Activated T-helper 2 cell treated with anti-CD3 and anti-CD28 coated beads, Interferon-gamma antibody, Interleukin-2, Interleukin-4, amounts not matched to agents 10 μg/mL and 5 μg/mL and 100 μg/mL, durations not matched to agents 14 hours and 24 hours and 36 hours (primary cell): ENCODE data around the gene GHRL. TPM values are rescaled to one million over a fixed set of nuclear protein-coding genes. Genes with fewer than 3 reads are reported as not detected.

Source experiments
- DNase-seq: peaks from one replicate; pipeline ENCODE4 v3.0.0; 2021; ENCODE audit warnings: low spot score
- H3K27ac Mint-ChIP-seq: one replicate; pipeline ENCODE4 v1.8.0; 2021; ENCODE audit warnings: mixed read lengths
- H3K27me3 Mint-ChIP-seq: one replicate; pipeline ENCODE4 v1.8.0; 2021; ENCODE audit warnings: low read depth, mixed read lengths
- H3K36me3 Mint-ChIP-seq: one replicate; pipeline ENCODE4 v1.8.0; 2021; ENCODE audit warnings: low read depth, mixed read lengths
- H3K4me1 Mint-ChIP-seq: one replicate; pipeline ENCODE4 v1.8.0; 2021; ENCODE audit warnings: low read depth, mixed read lengths
- H3K4me3 Mint-ChIP-seq: one replicate; pipeline ENCODE4 v1.8.0; 2021; ENCODE audit warnings: low read depth, mild to moderate bottlenecking, moderate library complexity, mixed read lengths
- H3K9me3 Mint-ChIP-seq: one replicate; pipeline ENCODE4 v1.8.0; 2021; ENCODE audit warnings: mixed read lengths
- intact Hi-C: fragments of 100-400 bp; cut with micrococcal nuclease; formaldehyde crosslinking; loops from one replicate; pipeline ENCODE4 v1.15.1; 2023
- total RNA-seq: library from RNA; stranded (reverse); gene quantifications from 2 replicates; pipeline ENCODE4 v1.2.3, GENCODE V29; 2022

The GHRL gene
- total RNA-seq, 1 donor from 2014 or later: 0.98 TPM

DNA sequence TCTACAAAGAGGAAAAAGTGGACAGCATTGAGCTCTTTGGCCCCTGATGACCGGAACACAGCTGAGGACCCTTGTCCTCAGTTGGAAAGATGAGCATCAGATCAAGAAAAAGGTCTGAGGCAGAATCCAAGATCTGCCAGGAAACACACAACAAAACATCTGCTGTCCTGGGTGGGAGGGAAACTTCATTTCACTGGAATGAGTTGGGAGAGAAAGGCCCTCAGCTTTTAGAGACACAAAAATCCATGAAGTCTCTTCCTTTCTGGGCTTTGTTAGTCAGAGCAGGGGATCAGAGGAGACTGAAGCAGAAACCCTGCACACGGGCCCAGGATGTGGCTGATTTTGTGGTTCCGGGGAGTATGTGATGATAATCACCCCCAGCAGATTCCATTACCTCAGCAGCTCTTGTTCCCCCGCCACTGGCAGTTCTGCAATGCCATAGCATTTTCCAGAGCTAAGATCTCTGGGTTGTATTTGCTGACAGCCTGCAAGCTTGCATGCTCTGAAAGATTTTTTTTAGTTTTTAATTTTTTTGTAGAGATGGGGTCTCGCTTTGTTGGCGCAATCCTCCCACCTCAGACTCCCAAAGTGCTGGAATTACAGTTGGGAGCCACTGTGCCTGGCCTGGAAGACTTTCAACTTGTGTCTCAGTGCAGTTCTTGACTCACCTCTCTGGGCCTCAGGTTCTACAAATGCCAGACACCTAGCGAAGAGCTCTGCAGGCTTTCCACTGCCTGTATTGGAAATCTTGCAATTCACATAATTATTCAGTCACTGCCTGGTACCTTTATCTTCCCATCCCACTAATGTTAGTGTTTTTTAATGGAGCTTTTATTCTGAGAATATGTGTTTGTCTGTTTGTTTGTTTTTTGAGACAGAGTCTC, 50.3 kb downstream of the GHRL start:
- H3K4me3 Mint-ChIP-seq: peak overlapping the region; percentile 55
- peaks cover 53% of the 10 kb centered on the region for H3K4me1 Mint-ChIP-seq
- no peaks in the 10 kb centered on the region for H3K27me3 Mint-ChIP-seq
- intact Hi-C loops: loop anchor here (1.0 to 10.0 kb wide), 4 partner anchors 8 to 448 kb away; partner anchors contain the start of genes ARPC4 and TADA3
- peak; percentile 85 for DNase-seq
- peaks cover 36% of the 10 kb centered on the region for H3K9me3 Mint-ChIP-seq
- H3K27ac Mint-ChIP-seq: peak overlapping the region; percentile 97
- peaks cover 62% of the 10 kb centered on the region for H3K36me3 Mint-ChIP-seq

DNA sequence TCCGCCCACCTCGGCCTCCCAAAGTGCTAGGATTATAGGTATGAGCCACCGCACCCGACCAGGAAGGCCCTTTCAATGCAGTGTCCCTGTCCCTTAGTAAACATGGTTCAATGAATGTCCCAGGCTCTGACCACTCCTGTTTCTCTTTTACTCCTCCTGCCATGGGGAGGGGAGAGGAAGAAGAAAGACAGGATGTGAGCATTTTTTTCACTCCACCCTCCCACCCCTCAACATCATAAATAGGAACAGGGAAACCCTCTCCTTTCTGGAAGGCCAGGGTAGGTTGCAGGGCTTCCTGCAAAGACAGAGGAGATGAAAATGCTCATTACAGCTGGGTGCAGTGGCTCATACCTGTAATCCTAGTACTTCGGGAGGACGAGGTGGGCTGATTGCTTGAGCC, 51.9 kb downstream of the GHRL start:
- intact Hi-C loops: loop anchor here (10.0 kb wide), 1 partner anchor 446 kb away; the partner anchor contains the start of genes ARPC4 and TADA3
- no peak for DNase-seq
- Mint-ChIP-seq H3K36me3 (peaks cover 67% of the 10 kb centered on the region), H3K4me1 (peaks cover 55% of the 10 kb centered on the region), H3K27me3 (no peaks in the 10 kb centered on the region), H3K9me3 (peaks cover 30% of the 10 kb centered on the region), H3K4me3 (no peak overlapping the region), H3K27ac (peak overlapping the region; percentile 55)

- peaks cover 48% of the 10 kb centered on the region for H3K36me3 Mint-ChIP-seq
- DNase-seq: peak; percentile 61
- H3K27ac Mint-ChIP-seq: peak overlapping the region; percentile 95
- peak overlapping the region; percentile 38 for H3K4me3 Mint-ChIP-seq
- peaks cover 8% of the 10 kb centered on the region for H3K9me3 Mint-ChIP-seq
- no peaks in the 10 kb centered on the region for H3K27me3 Mint-ChIP-seq
- H3K4me1 Mint-ChIP-seq: peaks cover 43% of the 10 kb centered on the region
- intact Hi-C loops: no loop called here
These were observed 54.2 kb downstream of the GHRL start for GRCh38 chr3:10238345-10239183.

Other genes starting within 250 kb of the GHRL start
- gene FANCD2OS, start 184.7 kb downstream of the GHRL start, total RNA-seq: not detected in 2 replicates
- gene BRK1, start 177.3 kb downstream of the GHRL start, total RNA-seq: 94.4 and 100 TPM in 2 replicates
- 54.0 and 54.9 TPM in 2 replicates for gene VHL, start 151.2 kb downstream of the GHRL start, total RNA-seq
- gene IRAK2, start 128.0 kb downstream of the GHRL start, total RNA-seq: 2.4 and 2.6 TPM in 2 replicates
- gene TATDN2, start 44.5 kb downstream of the GHRL start, total RNA-seq: 64.9 and 65.6 TPM in 2 replicates
- gene SEC13, start 28.2 kb upstream of the GHRL start, total RNA-seq: 133 and 136 TPM in 2 replicates
- not detected in 2 replicates for gene ATP2B2, start 212.6 kb upstream of the GHRL start, total RNA-seq